ENCODE results near the gene HOXC5.
"Not testable (repeated sequence)": the region's sequence is repeated elsewhere in the genome, so short reads cannot be mapped to it uniquely, and the experiment has no call there.

HOXC5 gene

DNA sequence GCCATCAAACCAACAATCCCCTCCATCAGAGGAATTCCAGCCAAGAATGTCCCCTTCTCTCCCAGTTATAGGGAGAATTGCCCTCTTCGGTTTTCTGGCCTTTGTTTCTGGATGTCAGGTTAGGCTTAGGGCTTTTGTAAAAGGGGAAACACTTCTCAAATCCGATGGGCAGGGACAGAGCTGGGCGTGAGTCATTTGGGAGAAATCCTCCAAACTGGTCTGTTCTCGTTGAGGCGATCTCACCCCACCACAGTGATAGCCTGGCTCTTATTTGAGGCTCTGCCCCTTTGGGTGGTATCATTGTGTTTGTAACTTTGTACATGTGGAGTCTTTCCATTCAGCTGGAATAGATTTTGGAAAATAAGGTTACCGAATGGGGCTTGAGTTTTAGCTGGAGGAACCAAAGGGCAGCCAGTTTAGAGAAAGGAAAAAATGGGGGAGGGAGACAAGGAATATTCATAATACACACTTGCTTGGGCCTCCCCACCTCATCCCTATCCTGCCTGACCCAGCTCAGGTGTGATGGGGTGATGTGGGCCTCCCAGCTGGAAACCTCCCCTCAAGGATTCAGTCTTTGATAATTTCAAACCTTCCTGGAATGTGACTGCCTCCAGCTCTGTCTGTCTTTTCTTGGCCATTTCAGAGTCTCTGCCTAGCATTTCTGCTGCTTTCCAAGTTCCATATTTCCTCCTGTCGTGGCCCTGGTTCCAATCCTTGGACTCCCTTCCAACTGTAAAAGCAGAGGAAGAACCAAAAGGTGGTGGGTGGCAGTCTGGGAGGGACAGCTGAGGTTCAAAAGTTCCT is 28.3 kb downstream of the HOXC5 start:
- no peak for DNase-seq (ENCODE audit: low read depth in 2 of 2)

DNA sequence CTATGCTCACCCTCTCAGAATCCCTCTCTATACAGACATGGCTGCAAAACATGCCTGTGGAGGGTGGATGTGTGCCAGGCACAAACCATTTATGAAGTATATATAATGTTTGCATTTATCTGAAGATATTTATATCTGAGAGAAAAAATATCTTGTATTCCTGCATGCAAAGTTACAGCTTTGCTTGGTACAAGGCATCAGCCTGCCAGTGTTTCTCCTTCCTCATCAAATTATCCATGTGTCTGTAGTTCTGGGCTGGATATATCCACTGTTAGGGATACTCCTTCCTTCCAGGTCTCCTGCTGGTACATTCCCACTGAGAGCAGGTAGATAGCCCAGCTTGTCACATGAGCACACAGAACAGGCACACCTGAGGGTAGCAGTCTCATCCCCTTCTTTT is 32.8 kb downstream of the HOXC5 start:
- DNase-seq (ENCODE audit: low read depth in 2 of 2), result no peak

DNA sequence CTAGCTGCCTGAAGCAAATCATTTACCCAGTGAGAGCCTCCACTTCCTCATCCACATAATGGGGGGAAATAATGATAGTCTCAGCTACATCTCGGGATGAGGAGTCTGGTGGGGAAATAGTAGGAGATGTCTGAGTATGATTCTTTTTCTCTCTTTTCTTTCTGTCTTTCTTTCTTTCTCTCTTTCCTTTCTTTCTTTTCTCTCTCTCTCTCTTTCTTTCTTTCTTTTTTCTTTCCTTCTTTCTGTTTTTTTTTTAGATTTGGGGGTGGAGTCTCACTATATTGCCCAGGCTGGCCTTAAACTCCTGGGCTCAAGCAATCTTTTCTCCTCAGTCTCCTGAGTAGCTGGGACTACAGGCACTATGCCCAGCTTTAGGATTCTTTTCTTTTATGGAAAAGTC is 33.6 kb downstream of the HOXC5 start:
- no peak for DNase-seq (ENCODE audit: low read depth in 2 of 2)

DNA sequence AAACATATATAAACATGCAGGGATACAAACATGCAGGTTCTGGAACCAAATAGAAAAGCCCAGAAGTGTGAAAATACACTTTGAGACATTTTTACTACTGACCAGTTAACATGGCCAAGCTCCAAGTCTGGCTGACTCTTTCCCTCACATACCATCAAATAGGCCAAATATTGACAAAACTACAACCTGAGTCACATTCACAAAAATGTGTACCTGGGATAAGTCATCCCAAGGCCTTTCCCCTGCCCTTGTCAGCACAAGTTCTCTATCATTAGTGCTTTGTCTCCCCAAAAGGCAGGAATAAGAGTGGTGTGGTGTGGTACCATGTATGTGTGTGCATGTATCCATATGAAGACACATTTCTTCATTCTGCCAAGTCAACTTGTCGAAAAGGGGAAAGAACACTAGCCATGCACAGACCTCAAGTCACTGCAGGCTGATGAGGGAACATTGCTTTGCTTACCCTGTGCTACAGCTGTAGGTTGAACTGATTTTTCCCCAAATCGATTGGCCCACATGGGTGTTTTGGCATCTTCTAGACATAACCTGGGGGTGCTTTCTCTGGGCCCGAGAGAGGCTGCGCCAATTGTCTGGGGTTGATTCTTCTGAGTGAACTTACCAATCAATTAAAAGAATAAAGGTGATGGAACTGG is 35.7 kb downstream of the HOXC5 start:
- DNase-seq (ENCODE audit: low read depth in 2 of 2), result no peak

DNA sequence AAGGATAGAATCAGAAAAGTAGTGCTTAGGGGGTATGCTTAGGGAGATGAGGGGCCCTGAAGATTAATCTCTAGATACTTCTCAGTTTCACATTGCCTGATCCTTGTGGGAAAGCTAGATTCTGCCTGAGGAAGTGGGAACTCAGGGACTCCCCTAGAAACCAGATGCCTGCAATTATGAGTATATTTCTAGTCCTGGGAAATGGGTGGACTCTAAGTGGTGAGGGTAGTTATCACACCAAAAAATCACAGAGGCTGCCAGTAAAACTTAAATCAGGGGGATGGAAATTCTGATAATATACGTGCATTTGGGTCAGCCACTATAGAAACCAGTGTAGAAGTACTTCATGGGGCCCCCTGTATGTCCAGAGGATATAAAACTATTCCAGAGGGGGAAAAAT is 39.1 kb downstream of the HOXC5 start:
- no peak for DNase-seq (ENCODE audit: low read depth in 2 of 2)

DNA sequence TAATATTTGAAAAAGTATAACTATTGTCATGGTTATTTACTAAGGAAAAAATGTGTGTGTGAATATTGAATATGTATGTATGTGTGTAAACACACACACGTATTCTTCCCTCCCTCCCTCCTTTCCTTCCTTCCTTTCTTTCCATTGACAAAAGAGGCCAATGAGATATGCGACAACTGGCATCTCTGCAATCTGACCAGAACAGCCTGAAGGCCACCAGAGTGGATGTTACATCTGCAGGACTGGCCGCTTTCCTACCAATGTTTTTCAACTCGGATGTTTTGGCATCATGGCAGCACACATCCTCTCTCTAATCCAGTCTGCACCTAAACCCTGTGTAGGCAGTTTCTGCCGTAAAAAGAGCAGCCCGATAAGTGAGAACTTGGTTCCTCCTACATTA is 41.5 kb downstream of the HOXC5 start:
- no peak for DNase-seq (ENCODE audit: low read depth in 2 of 2)

DNA sequence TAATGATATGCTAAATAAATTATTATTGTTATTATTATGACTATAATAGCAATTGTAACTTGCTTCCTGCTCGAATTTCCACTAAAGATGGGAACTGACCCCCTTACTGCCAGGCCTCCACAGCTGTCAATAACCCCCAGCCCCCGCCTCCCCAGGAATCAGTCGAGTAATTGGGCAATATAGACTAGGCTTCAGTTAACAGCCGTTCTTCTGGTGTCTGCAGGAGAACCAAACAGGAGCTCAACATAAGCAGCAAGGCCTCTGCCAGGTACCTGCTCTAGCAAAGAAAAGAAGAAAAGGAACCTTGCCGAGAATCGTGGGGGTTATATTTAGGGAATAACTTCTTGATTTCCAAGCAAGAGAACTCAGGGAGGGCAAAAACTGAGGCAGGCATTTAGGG is 42.6 kb downstream of the HOXC5 start:
- DNase-seq (ENCODE audit: low read depth in 2 of 2), result no peak

DNA sequence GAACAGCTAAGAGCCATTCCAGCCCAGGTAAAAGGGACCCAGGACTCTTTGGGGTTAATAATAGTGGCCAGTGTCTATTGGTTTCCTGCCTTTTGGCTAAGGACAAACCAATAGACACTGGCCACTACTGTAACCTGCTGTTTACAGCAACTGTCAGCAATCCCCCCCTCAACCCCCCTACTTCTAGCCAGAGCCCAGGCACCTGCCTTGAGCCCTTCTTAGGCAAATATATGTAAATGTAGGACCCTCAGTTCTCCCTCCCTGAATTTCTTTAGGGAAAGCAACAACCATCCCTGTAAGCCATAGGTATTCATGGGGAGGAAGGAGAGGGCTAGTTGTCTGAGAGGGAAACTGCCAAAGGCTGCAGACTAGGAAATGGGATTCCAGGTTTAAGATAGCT is 43.1 kb downstream of the HOXC5 start:
- DNase-seq (ENCODE audit: low read depth in 2 of 2), result no peak

DNA sequence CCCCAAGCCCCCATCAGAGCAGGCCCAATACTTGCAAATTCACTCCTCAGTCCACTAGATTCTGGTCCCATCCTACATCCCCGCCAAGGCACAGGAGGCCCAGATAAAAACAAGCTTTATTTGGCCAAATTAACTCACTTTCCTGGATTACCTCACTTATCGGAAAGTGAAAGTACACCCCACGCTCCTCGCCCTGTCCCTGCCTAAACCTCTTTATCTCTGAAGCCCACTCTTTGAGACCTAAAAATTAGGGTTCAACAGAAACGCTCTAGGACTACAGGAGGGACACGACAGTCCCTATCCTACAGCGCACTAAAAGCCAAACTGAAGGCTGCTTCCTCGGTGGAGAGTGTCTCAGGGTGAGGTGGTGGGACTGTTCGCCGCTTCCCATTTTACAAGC is 45.0 kb downstream of the HOXC5 start:
- DNase-seq (ENCODE audit: low read depth in 2 of 2), result not testable (repeated sequence)

DNA sequence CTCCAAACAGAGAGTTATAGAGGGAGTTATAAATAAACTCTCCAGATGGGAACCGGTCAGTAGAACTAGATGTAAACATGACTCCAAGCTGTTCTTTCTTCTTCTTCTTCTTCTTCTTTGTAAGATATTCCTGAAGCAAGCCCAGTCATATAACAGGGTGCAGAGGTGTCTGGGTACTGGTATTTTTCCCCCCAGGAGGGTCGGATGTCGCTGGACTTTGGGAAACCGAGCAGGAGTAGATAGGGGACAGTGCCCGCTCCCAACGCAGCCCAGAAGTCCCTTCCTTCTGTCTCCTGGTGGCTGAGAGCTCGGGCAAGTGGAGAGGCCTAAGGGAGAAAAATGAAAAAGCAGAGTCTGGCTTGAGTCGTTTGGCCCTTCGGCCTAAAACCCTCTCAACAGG is 46.3 kb downstream of the HOXC5 start:
- not testable (repeated sequence) for DNase-seq (ENCODE audit: low read depth in 2 of 2)

DNA sequence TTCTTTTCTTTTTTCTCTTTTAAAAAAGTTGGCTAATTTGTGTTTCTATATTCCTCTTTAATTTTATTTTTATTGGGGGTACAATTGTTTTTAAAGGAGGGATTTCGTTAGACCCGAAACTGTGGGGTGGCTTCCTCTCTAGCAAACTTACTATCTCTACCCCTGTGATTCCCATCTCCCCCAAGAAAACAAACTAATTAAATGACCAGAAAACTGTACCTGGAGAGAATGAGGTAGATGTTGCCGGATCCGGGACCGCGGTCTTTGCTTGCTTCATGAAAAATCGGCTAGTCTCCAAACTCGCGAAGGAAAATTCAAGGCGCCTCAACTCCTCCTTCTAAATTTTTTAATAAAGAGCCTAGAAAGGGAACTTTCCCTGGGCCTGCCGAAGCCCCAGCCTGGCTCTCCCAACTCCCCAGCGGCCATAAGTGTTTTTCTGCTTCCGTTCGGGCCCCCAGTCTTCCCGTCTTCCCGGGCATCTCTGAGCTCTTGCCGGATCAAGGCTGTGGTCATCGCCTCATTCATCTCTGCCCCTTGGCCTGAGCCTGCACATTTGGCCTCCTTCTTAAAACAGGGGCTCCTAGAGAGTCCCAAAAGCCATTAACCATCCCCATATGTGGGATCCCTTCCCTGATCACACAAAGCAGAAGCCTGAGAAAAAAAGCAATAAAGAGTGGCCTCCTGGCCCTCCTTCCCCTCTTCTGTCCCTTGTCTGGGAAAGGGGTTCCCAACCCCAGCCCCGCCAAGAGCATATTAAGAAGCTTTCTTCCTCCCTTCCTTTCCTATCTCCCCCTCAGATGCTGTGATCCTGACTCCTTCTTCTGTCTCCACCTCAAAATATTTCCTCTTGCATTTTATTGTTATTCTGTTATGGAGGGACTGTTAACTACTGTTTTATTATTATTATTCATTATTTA is 47.4 kb downstream of the HOXC5 start:
- not testable (repeated sequence) for DNase-seq (ENCODE audit: low read depth in 2 of 2)

DNA sequence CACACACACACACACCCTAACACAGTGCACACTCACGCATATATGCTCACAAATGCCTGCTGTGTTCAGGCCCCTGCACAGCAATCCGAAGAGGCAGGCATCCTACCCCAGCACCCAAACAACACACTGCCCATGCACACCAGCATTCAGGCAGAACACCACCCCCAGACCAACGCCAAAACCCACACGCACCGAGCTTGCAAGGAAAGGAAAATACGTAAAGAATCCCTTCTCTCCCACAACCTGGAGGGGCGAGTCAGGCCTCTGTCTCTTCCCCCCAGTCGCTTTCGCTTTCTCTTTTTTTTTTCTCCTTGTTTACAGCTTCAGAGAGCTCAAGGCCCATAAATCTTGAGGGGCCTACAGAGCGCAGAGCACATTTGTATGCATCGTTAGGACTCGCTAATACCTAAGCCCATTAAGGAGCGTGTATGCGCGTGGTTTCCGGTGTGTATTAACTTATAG is 48.2 kb downstream of the HOXC5 start:
- not testable (repeated sequence) for DNase-seq (ENCODE audit: low read depth in 2 of 2)

DNA sequence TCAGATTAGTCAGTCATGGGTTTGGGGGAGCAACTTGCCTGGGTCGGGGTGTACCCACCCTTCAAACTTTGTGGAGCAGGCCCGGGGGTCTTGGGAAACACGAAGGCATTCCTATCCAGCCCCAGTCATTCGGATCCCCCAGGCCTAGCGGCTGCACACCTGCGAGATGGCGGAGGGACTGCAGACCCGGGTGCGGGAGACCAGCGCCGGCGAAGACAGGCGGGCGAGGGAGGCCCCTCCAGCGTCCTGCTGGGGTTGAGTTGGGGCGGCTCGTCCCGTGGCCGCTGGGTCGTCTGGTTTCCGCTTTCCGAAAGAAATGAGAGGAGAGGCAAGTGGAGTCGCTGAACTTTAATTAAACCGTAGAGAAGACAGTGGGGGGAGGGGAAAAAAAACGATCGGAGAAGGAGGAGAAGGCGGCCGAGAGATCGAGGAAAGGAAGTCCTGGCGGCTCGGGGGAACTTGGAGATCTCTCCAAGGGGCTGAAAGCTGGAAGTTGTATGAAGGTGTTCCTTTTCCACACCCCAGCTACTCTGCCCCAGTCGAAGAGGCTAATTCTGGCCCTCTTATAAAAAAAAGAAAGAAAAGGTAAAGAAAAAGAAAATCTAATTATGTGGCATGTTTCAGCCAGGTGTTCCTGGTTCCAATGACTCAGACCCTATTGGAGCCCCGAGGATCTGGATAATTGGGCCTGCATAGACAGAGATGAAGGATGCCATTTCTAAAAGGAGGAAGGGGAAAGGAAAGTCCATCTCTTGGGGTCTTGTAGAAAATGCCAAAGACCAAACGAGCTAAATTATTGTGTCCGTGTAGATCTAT is 48.9 kb downstream of the HOXC5 start:
- DNase-seq (ENCODE audit: low read depth in 2 of 2), result not testable (repeated sequence)

DNA sequence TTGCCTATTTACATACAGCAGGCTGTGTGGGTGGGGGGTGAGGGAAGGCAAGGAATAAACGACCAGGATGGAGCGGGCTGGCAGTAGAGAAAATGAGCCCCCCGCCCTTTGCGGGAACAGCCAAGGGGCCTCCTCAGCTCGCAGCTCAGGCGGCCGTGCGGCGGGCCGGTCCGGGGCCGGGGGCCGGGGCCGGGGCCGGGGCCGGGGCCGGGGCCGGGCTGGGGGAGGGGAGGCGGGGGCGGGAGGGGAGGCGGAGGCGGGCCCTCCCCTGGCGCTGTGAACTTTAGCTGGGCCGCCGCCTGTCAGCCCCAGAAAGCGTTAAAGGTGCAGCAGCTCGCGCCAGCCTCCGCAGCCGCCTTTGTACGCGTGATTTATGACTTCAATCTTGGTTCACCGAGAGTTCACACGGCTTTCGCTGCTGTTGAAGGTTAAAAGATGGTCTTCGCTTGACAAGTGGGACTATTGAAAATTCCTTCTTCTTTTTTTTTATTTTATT is 49.6 kb downstream of the HOXC5 start:
- DNase-seq (ENCODE audit: low read depth in 2 of 2), result peak in 1 of 2 donors; percentile 25

Measured in stimulated activated CD4-positive, alpha-beta T cell treated with anti-CD3 and anti-CD28 coated beads, Interleukin-1b, Interleukin-23, amount 100 ng/mL, for 4 hours (primary cell).